AG04449 (cell line): ENCODE data around the gene ATG16L1.

Experiments used
- CTCF ChIA-PET: fragments of 350-600 bp; formaldehyde crosslinking; extraction: SDS; loops from one replicate; lab custom pipeline; 2021; ENCODE audit warnings: antibody characterized with exemption; lab: Yijun Ruan, JAX
- POLR2A ChIA-PET: fragments of 400-600, 350-600 bp; formaldehyde crosslinking; extraction: SDS; loops from one replicate; lab custom pipeline; 2020; ENCODE audit warnings: antibody characterized with exemption, inconsistent platforms; lab: Yijun Ruan, JAX
- DNase-seq: peaks from one replicate; pipeline ENCODE4 v3.0.0-alpha.2; 2010; ENCODE audit warnings: low read depth, low spot score
- H3K4me3 ChIP-seq: 2 replicates; pipeline ENCODE4 v1.5.1; 2011; ENCODE audit warnings: low read depth, mild to moderate bottlenecking, control low read depth, low read length
- CTCF ChIP-seq: IDR thresholded peaks from one replicate; pipeline ENCODE4 v1.5.1; 2011; ENCODE audit warnings: mild to moderate bottlenecking, moderate library complexity, low read length, control low read depth, inconsistent platforms; ENCODE audit not compliant: insufficient read depth; ENCODE audit errors: missing control alignments

ATG16L1 gene

GRCh38 chr2:233264667-233265066, 13.2 kb downstream of the ATG16L1 start:
- no peak for TF ChIP-seq CTCF
- DNase-seq = no peak
- ChIA-PET CTCF (interaction anchor here (1.9 kb wide), 1 partner anchor 11 kb away, joined by 7 read pairs; no protein-coding TSS in a partner anchor), POLR2A (no interaction called here)
- no peak overlapping the region for H3K4me3 ChIP-seq

- H3K4me3 ChIP-seq = no peak overlapping the region
- DNase-seq = no peak
- POLR2A ChIA-PET = no interaction called here
- TF ChIP-seq CTCF = no peak
- CTCF ChIA-PET = interaction anchor here (1.2 to 1.9 kb wide), 2 partner anchors 12 to 15 kb away, joined by 3 to 7 read pairs; partner anchors contain the start of gene ATG16L1
These were observed 14.5 kb downstream of the ATG16L1 start for GRCh38 chr2:233265899-233266431.

DNA sequence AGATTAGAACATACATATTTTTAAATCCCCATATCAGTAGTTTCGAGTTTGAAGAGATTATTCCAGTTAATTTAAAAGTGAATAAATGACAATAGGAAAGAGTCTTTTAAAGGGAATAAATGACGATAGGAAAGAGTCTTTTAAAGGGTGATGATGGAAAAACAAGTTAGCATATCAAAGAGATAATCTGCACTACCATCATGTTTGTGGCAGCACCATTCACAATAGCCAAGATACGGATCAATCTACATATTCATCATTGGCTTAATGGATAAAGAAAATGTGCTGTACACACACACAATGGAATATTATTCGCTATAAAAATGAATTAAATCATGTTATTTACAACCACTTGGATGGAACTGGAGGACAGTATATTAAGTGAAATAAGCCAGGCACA, 15.0 kb downstream of the ATG16L1 start:
- ChIA-PET CTCF (interaction anchor here (1.2 kb wide), 1 partner anchor 15 kb away, joined by 3 read pairs; the partner anchor contains the start of gene ATG16L1), POLR2A (no interaction called here)
- H3K4me3 ChIP-seq = no peak overlapping the region
- DNase-seq = no peak
- no peak for TF ChIP-seq CTCF

GRCh38 chr2:233267516-233268245, 16.2 kb downstream of the ATG16L1 start:
- ChIA-PET CTCF (interaction anchor here (0.8 to 2.4 kb wide), 3 partner anchors 14 to 25 kb away, joined by 3 to 6 read pairs (median 4); partner anchors contain the start of gene ATG16L1), POLR2A (no interaction called here)
- no peak overlapping the region for H3K4me3 ChIP-seq
- DNase-seq = no peak
- TF ChIP-seq CTCF = no peak

DNA sequence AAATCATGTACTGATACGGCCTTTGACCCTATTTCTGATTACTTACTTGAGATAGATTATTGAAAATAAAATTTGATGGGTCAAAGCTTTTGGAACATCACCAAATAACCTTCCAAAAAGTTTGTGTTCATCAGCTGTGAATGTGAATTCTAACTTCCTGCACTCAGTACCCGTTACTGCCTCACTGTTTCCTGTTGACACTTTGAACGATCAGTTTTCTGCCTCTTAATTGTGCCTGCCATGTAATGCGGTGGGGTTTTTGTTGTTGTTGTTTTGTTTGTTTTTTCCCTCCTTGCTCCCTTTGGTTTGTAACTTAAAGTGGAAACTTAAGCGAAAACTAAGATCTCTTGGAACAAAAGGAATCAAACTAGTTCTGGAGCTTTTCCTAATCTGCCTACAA, 18.9 kb downstream of the ATG16L1 start:
- H3K4me3 ChIP-seq = no peak overlapping the region
- ChIA-PET CTCF (interaction anchor here (1.2 to 1.5 kb wide), 2 partner anchors 16 to 18 kb away, joined by 3 read pairs; partner anchors contain the start of gene ATG16L1), POLR2A (no interaction called here)
- TF ChIP-seq CTCF = no peak
- no peak for DNase-seq

- CTCF ChIA-PET = interaction anchor here (1.2 to 1.5 kb wide), 3 partner anchors 17 to 19 kb away, joined by 3 read pairs; partner anchors contain the start of gene ATG16L1
These were observed 19.5 kb downstream of the ATG16L1 start for GRCh38 chr2:233270951-233271350.

More at GRCh38 chr2:233270951-233271350, 19.5 kb downstream of the ATG16L1 start:
- DNase-seq = no peak
- POLR2A ChIA-PET = no interaction called here
- H3K4me3 ChIP-seq = no peak overlapping the region
- no peak for TF ChIP-seq CTCF
